ENCODE results near the gene DEFB132.

Gene DEFB132

DNA sequence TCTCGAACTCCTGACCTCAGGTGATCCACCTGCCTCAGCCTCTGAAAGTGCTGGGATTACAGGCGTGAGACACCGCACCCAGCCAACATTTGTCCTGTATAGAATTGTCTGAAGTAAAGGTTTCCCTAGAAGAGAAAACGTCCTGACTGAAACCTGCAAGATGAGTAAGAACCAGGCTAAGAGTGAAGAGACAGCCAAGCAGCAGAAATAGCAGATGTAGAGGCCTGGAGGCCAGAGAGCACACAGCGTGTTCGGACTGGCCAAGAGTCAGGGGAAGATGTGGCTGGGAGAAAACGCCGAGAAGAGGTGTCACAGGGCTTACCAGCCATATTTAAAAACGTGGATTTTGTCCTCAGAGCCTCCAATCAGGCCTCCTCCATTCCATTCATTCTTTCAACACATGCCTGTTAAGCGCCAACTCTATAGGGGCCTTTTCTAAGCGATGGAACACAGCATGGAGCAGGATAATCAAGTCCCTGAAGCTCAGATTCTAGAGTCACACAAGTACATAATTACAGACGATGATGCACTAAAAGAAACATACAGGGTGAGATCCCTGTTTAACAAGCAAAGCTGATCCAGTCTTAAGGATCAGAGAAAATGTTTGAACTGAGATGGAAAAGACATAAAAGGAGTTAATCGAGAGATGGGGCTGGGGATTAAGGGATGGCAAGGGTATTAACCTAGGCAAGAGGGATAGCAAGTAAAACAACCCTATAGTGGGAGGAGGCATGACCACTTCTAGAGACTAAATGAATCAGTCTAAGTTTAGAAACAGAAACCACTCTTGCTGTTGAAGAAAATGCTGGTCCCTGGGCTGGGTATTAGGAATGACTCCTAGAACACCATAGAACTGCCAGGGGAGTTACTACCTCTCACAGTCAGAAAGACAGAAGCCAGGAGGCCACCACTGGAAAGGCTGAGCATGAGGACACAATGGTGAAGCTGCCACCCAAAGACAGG is 44.6 kb downstream of the DEFB132 start:
- no peak for TF ChIP-seq POU2F2 (IDR thresholded peaks at IDR 0.05; ENCODE audit: low read depth, low read length)
- TF ChIP-seq POLR2A (IDR thresholded peaks at IDR 0.05; ENCODE audit: low read depth, low read length), result no peak
- TF ChIP-seq PAX5 (IDR thresholded peaks at IDR 0.05; ENCODE audit: insufficient read depth, low read length, severe bottlenecking), result no peak
- TF ChIP-seq TAF1 (IDR thresholded peaks at IDR 0.05; ENCODE audit: low read depth, low read length), result no peak
- no peak for TF ChIP-seq POLR2AphosphoS5 (IDR thresholded peaks at IDR 0.05; ENCODE audit: low read depth, low read length)
- TF ChIP-seq SPI1 (IDR thresholded peaks at IDR 0.05; ENCODE audit: low read depth, low read length), result no peak
- DNase-seq (ENCODE audit: insufficient read length, low spot score), result no peak
- no peak for FAIRE-seq

DNA sequence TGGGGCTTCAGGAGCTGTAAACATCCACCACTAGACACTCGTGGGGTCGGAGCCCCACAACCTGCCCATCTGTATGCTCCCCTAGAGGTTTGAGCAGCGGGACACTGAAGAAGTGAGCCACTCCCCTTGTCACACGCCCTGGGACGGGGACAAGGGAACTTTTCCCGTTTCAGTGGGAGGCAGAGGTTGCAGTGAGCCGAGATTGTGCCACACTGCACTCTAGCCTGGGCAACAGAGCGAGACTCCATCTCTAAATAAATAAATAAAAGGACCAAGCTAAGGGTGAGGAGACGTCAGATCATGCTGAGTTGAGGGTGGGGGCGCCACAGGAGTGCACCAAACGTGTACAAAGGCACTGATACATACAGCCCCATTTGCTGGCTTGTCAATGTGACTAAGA is 48.2 kb downstream of the DEFB132 start:
- DNase-seq (ENCODE audit: insufficient read length, low spot score) (no peak), FAIRE-seq (no peak)

DNA sequence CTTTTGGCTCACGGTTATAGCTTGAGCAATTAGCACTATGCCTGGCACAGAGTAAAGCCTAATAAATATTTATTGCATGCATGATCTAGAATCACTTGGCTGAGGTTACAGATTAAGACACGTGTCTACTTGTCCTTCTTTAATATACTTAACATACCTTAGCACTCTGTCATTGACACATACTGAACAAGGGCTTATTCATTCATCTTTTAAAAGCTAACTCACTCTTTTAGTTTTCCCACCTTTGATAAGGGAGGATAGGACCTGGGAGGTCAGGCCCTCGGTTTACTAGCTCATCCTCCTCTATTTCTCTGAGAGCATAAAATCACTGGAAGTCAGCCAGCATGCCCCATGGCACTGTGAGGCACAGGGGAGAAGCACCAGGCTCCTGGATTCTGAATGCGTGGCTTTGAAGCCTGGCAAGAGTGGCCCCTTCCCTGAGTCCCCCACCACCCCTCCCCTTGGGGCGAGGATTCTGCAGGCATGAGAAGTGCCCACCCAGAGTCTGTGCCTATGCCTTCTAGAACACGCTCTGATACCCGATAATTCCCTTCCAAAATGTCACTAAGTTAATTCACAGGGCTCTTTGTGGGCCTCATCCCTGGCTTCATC is 51.0 kb downstream of the DEFB132 start:
- FAIRE-seq, result no peak

More for the DNA sequence above, 48.2 kb downstream of the DEFB132 start:
- no peak for TF ChIP-seq POLR2AphosphoS5 (IDR thresholded peaks at IDR 0.05; ENCODE audit: low read depth, low read length)
- TF ChIP-seq POLR2A (IDR thresholded peaks at IDR 0.05; ENCODE audit: low read depth, low read length), result no peak
- TF ChIP-seq SPI1 (IDR thresholded peaks at IDR 0.05; ENCODE audit: low read depth, low read length), result no peak
- TF ChIP-seq TAF1 (IDR thresholded peaks at IDR 0.05; ENCODE audit: low read depth, low read length), result no peak
- TF ChIP-seq PAX5 (IDR thresholded peaks at IDR 0.05; ENCODE audit: insufficient read depth, low read length, severe bottlenecking), result no peak
- no peak for TF ChIP-seq POU2F2 (IDR thresholded peaks at IDR 0.05; ENCODE audit: low read depth, low read length)

DNA sequence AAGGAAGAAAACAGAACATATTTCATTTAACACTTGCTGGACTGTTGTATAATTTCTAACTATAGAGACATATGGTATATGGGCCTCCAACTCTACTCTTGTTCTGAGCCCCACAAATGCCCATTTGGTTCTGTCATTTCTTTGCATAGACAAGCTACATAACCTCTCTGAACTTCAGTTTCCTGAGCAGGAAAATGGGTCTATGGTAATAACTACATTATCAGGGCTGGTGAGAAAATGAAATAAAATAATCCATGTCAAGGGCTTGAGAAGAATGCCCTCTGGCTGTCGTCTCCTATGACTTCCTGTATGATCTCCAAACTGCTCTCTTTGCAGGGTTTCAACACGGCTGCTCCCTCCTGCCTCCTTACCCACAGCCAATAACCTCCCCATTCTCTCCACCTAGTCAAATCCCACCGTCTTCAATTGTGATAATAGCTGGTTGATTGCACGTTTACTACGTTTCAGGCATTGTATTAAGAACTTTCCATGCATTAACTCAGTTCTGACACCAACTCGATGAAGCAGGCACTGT is 51.8 kb downstream of the DEFB132 start:
- no peak for DNase-seq (ENCODE audit: insufficient read length, low spot score)
- FAIRE-seq, result peak; percentile 35
- TF ChIP-seq PAX5 (IDR thresholded peaks at IDR 0.05; ENCODE audit: insufficient read depth, low read length, severe bottlenecking) (no peak), TAF1 (IDR thresholded peaks at IDR 0.05; ENCODE audit: low read depth, low read length) (no peak), POLR2AphosphoS5 (IDR thresholded peaks at IDR 0.05; ENCODE audit: low read depth, low read length) (no peak), POLR2A (IDR thresholded peaks at IDR 0.05; ENCODE audit: low read depth, low read length) (no peak), POU2F2 (IDR thresholded peaks at IDR 0.05; ENCODE audit: low read depth, low read length) (no peak), SPI1 (IDR thresholded peaks at IDR 0.05; ENCODE audit: low read depth, low read length) (no peak)

More for the DNA sequence above, 51.0 kb downstream of the DEFB132 start:
- no peak for TF ChIP-seq SPI1 (IDR thresholded peaks at IDR 0.05; ENCODE audit: low read depth, low read length)
- no peak for TF ChIP-seq POLR2AphosphoS5 (IDR thresholded peaks at IDR 0.05; ENCODE audit: low read depth, low read length)
- TF ChIP-seq PAX5 (IDR thresholded peaks at IDR 0.05; ENCODE audit: insufficient read depth, low read length, severe bottlenecking), result no peak
- no peak for DNase-seq (ENCODE audit: insufficient read length, low spot score)

DNA sequence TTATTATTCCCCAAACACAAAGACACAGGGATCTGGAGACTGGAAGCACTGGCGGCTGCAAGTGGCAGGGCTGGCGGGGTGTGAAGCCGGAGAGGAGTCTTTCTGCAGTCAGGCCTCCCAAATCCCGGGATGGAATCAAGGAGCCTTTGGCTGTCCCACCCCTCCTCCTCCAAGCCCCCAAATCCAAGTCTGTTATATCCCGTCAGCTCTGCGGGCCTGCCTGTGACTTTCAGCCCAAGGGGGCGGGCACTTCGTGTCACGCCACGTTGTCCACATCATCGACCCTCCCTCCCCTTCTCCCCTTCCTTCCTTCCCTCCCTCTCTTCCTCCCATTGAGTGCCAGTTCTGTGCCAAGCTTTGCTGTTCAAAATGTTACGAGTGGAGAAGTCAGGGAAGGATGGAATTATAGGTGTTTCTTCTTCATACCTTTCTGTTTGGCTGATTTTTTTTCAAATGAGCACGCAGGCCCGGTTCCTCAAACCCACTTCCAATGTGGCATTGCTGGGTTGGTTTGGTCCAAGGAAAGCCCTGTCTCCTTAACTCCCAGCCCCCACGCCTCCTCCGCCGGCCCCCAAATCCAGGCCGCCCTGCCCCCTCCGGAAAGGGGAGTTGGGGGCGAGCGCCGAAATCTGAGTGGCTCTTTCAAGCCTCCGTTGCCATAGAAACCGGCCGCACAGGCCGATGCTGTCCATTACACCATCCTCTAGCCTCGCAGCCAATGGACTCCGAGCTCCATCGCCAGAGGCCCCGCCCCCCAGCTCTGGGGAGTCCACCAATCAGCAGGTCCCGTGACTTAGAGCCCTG is 52.5 kb downstream of the DEFB132 start:
- peak; percentile 92 for FAIRE-seq
- TF ChIP-seq SPI1 (IDR thresholded peaks at IDR 0.05; ENCODE audit: low read depth, low read length) (no peak), PAX5 (IDR thresholded peaks at IDR 0.05; ENCODE audit: insufficient read depth, low read length, severe bottlenecking) (no peak), POU2F2 (IDR thresholded peaks at IDR 0.05; ENCODE audit: low read depth, low read length) (no peak), POLR2AphosphoS5 (IDR thresholded peaks at IDR 0.05; ENCODE audit: low read depth, low read length) (no peak), TAF1 (IDR thresholded peaks at IDR 0.05; ENCODE audit: low read depth, low read length) (no peak), POLR2A (IDR thresholded peaks at IDR 0.05; ENCODE audit: low read depth, low read length) (no peak)
- DNase-seq (ENCODE audit: insufficient read length, low spot score), result peak; percentile 92

DNA sequence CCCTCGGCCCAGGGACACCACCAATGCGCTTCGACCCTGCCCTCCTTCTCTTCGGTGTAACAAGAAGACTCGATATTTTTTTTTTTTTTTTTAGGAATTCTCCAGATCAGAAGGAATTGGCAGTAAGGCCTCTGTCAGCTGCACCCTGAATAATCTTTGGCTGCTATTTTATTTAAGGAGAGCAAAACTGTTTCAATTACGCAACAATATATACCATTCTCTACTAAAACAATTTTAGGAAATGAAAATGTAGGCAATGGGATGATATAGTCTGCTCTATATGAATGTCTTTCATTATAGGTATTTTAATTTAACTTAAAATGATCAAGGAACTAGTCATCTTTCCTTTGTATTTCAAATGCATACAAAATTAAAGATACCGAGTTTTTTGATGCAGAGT is 53.1 kb downstream of the DEFB132 start:
- no peak for DNase-seq (ENCODE audit: insufficient read length, low spot score)
- no peak for FAIRE-seq
- TF ChIP-seq POLR2AphosphoS5 (IDR thresholded peaks at IDR 0.05; ENCODE audit: low read depth, low read length) (no peak), TAF1 (IDR thresholded peaks at IDR 0.05; ENCODE audit: low read depth, low read length) (no peak), POLR2A (IDR thresholded peaks at IDR 0.05; ENCODE audit: low read depth, low read length) (no peak), POU2F2 (IDR thresholded peaks at IDR 0.05; ENCODE audit: low read depth, low read length) (no peak), SPI1 (IDR thresholded peaks at IDR 0.05; ENCODE audit: low read depth, low read length) (no peak), PAX5 (IDR thresholded peaks at IDR 0.05; ENCODE audit: insufficient read depth, low read length, severe bottlenecking) (no peak)
